K562 (cell line): ENCODE measurements around the gene TGFBR3L. TPM values are rescaled to one million over a fixed set of nuclear protein-coding genes. Genes with fewer than 3 reads are reported as not detected.

Source experiments
- ATAC-seq: fragments of 200-7000 bp; cut with Tn5 transposase; 3 replicates; pipeline ENCODE4 v1.9.1; 2020; ENCODE audit warnings: moderate library complexity
- BruUV-seq: library from RNA; stranded (reverse); fragments of 400-500 nt; replicated peaks from 2 replicates; lab custom pipeline; 2021; lab: Mats Ljungman, UMichigan
- CTCF ChIA-PET: fragments of 300-600 bp; formaldehyde crosslinking; extraction: SDS; loops from one replicate; lab custom pipeline; 2021; ENCODE audit warnings: low intra/inter-chr PET ratio; lab: Yijun Ruan, JAX
- POLR2A ChIA-PET: fragments of 300-600, 350-650 bp; sonication (Branson Sonifier 250); formaldehyde crosslinking; extraction: SDS; loops from one replicate; lab custom pipeline; 2021; ENCODE audit warnings: antibody characterized with exemption, inconsistent platforms; lab: Yijun Ruan, JAX
- DNase-seq, 4 experiments: peaks; one replicate each; pipeline versions ENCODE4 v3.0.0 to v3.0.0-alpha.2; 2011 to 2018; ENCODE audit warnings: low spot score in 3 of 4, mixed read lengths in 3 of 4; ENCODE audit errors: extremely low read depth in 1 of 4
- FAIRE-seq: peaks from 2 replicates; lab custom pipeline; 2011; peaks lifted over from hg19 to GRCh38; lab: Jason Lieb, UNC
- H2AFZ ChIP-seq: 2 replicates; pipeline ENCODE4 v1.6.0; 2011; ENCODE audit warnings: low read depth, low read length, control low read depth, inconsistent platforms
- H3K27ac ChIP-seq: fragments of 200-600 bp; 3 replicates; pipeline ENCODE4 v1.8.0; 2011; ENCODE audit warnings: low read depth, mild to moderate bottlenecking, control low read depth, inconsistent platforms, low read length, moderate library complexity, mixed read lengths; ENCODE audit errors: extremely low read depth
- H3K27me3 ChIP-seq, 2 experiments: fragments of 300-600 bp in 1 of 2; 2 replicates in 1 of 2; 3 replicates in 1 of 2; pipeline versions ENCODE4 v1.6.0 to v1.8.0; 2011; ENCODE audit warnings: inconsistent platforms in 2 of 2, low read length in 2 of 2, mild to moderate bottlenecking in 1 of 2, mixed read lengths in 1 of 2, moderate library complexity in 1 of 2; ENCODE audit not compliant: control insufficient read depth in 2 of 2, insufficient read depth in 2 of 2
- H3K36me3 ChIP-seq: fragments of 300-600 bp; 3 replicates; pipeline ENCODE4 v1.8.0; 2011; ENCODE audit warnings: mild to moderate bottlenecking, low read length, inconsistent platforms; ENCODE audit not compliant: control insufficient read depth, insufficient read depth
- H3K4me1 ChIP-seq, 2 experiments: fragments of 200-600 bp in 1 of 2; replicated peaks in 1 of 2; 2 replicates in 1 of 2; 3 replicates in 1 of 2; pipeline versions ENCODE4 v1.5.1 to v1.8.0; 2011; ENCODE audit warnings: inconsistent platforms in 2 of 2, low read length in 2 of 2, mild to moderate bottlenecking in 1 of 2, mixed read lengths in 1 of 2, moderate library complexity in 1 of 2; ENCODE audit not compliant: control insufficient read depth in 2 of 2, insufficient read depth in 2 of 2
- H3K4me2 ChIP-seq: 2 replicates; pipeline ENCODE4 v1.6.1; 2011; ENCODE audit warnings: low read length, control low read depth, inconsistent platforms, mixed read lengths; ENCODE audit not compliant: insufficient read depth
- H3K4me3 ChIP-seq: fragments of 200-600 bp; sonication (generic), shearing (Covaris generic); 2 replicates; pipeline ENCODE4 v1.5.1; 2016; ENCODE audit warnings: control low read depth, inconsistent platforms
- H3K79me2 ChIP-seq: fragments of 200-600 bp; 3 replicates; pipeline ENCODE4 v1.8.0; 2011; ENCODE audit warnings: low read length, inconsistent platforms; ENCODE audit not compliant: control insufficient read depth, insufficient read depth
- H3K9ac ChIP-seq, 2 experiments: 2 replicates each; pipeline versions ENCODE4 v1.6.0 to v1.6.1; 2011; ENCODE audit warnings: low read depth in 2 of 2, low read length in 2 of 2, control low read depth in 1 of 2, inconsistent platforms in 1 of 2, mild to moderate bottlenecking in 1 of 2, mixed read lengths in 1 of 2; ENCODE audit not compliant: insufficient read depth in 1 of 2
- H3K9me1 ChIP-seq: one replicate; pipeline ENCODE4 v1.6.0; 2011; ENCODE audit warnings: inconsistent platforms, mild to moderate bottlenecking, low read length, moderate library complexity; ENCODE audit not compliant: control insufficient read depth, insufficient read depth
- H3K9me3 ChIP-seq: replicated peaks from 2 replicates; pipeline ENCODE4 v1.5.1; 2011; ENCODE audit warnings: low read depth, low read length, inconsistent platforms; ENCODE audit not compliant: control insufficient read depth, insufficient read depth
- H4K20me1 ChIP-seq: replicated peaks from 2 replicates; pipeline ENCODE4 v1.6.1; 2011; ENCODE audit warnings: low read length, inconsistent platforms, mixed read lengths; ENCODE audit not compliant: control insufficient read depth, insufficient read depth
- ARID4B ChIP-seq: sonication (generic); formaldehyde crosslinking; IDR thresholded peaks from 2 replicates; pipeline ENCODE4 v1.8.0; 2022; ENCODE audit warnings: mild to moderate bottlenecking, missing genetic modification reagents
- BACH1 ChIP-seq: fragments of 200-800 bp; sonication (Bioruptor generic); IDR thresholded peaks from 2 replicates; pipeline ENCODE4 v1.6.1; 2016; ENCODE audit warnings: missing genetic modification characterization, missing compliant biosample characterization
- BMI1 ChIP-seq: fragments of 150-350 bp; IDR thresholded peaks from 2 replicates; pipeline ENCODE4 v1.6.1; 2014; ENCODE audit warnings: low read length
- CC2D1A ChIP-seq: fragments of 450-650 bp; IDR thresholded peaks from 2 replicates; pipeline ENCODE4 v1.6.1; 2017; ENCODE audit warnings: mild to moderate bottlenecking
- CCNT2 ChIP-seq: IDR thresholded peaks from 2 replicates; pipeline ENCODE4 v1.6.1; 2011; ENCODE audit warnings: borderline replicate concordance, low read depth, mild to moderate bottlenecking, moderate library complexity, mixed read lengths, low read length; ENCODE audit not compliant: insufficient read length; ENCODE audit errors: extremely low read depth
- DMBX1 ChIP-seq: fragments of 250-450 bp; sonication (Bioruptor Pico); IDR thresholded peaks from 2 replicates; pipeline ENCODE4 v1.8.0; 2022; ENCODE audit warnings: inconsistent platforms, mild to moderate bottlenecking, moderate library complexity, borderline replicate concordance
- DNMT1 ChIP-seq: fragments of 450-650 bp; IDR thresholded peaks from 2 replicates; pipeline ENCODE4 v1.6.1; 2016; ENCODE audit warnings: antibody characterized with exemption, mild to moderate bottlenecking
- DPF2 ChIP-seq: fragments of 450-650 bp; IDR thresholded peaks from 2 replicates; pipeline ENCODE4 v1.6.1; 2016
- E2F4 ChIP-seq: sonication (generic); formaldehyde crosslinking; IDR thresholded peaks from 2 replicates; pipeline ENCODE4 v1.8.0; 2022; ENCODE audit warnings: mild to moderate bottlenecking, low read depth, missing genetic modification reagents
- HNRNPL ChIP-seq: fragments of 200-400 bp; formaldehyde crosslinking; IDR thresholded peaks from 2 replicates; pipeline ENCODE4 v1.6.1; 2017; ENCODE audit warnings: low read depth, mild to moderate bottlenecking, low read length
- MED1 ChIP-seq: sonication (generic); formaldehyde crosslinking; IDR thresholded peaks from 2 replicates; pipeline ENCODE4 v1.8.1; 2023; ENCODE audit warnings: missing genetic modification reagents, borderline replicate concordance
- MTA2 ChIP-seq: fragments of 450-650 bp; IDR thresholded peaks from 2 replicates; pipeline ENCODE4 v1.6.1; 2016; ENCODE audit warnings: low read depth
- NELFE ChIP-seq: IDR thresholded peaks from 2 replicates; pipeline ENCODE4 v1.6.1; 2011; ENCODE audit warnings: mild to moderate bottlenecking; ENCODE audit not compliant: insufficient read depth, insufficient read length
- OTX1 ChIP-seq: fragments of 450-650 bp; formaldehyde crosslinking; IDR thresholded peaks from 2 replicates; pipeline ENCODE4 v1.4.0; 2022; ENCODE audit warnings: mild to moderate bottlenecking
- PKNOX1 ChIP-seq: fragments of 450-650 bp; IDR thresholded peaks from 2 replicates; pipeline ENCODE4 v1.6.1; 2016
- PRPF4 ChIP-seq: fragments of 200-400 bp; formaldehyde crosslinking; IDR thresholded peaks from one replicate; pipeline ENCODE4 v1.6.1; 2017; ENCODE audit warnings: low read length, low read depth, mild to moderate bottlenecking; ENCODE audit not compliant: insufficient read depth, poor library complexity, severe bottlenecking
- TFAM ChIP-seq: fragments of 250-450 bp; sonication (Bioruptor Pico); conservative IDR thresholded peaks from 2 replicates; pipeline ENCODE4 v1.5.0; 2021; ENCODE audit warnings: mild to moderate bottlenecking, moderate library complexity
- ZNF239 ChIP-seq: fragments of 250-450 bp; sonication (Bioruptor Pico); IDR thresholded peaks from 2 replicates; pipeline ENCODE4 v1.4.0; 2020; ENCODE audit warnings: mild to moderate bottlenecking
- ZNF57 ChIP-seq: fragments of 450-650 bp; formaldehyde crosslinking; IDR thresholded peaks from 2 replicates; pipeline ENCODE4 v1.4.0; 2020; ENCODE audit warnings: mild to moderate bottlenecking, moderate library complexity
- WGBS: fragments of 100-300 bp; shearing (Covaris generic); methylation state at CpG from one replicate; pipeline ENCODE4 v1.1.6; 2016; ENCODE audit warnings: low coverage, mixed read lengths; ENCODE audit not compliant: insufficient coverage; ENCODE audit errors: missing lambda C conversion rate; 5-methylcytosine and 5-hydroxymethylcytosine counted together
- in situ Hi-C: fragments of 300-500 bp; cut with MboI; formaldehyde crosslinking; loops from 4 replicates; pipeline ENCODE4 v1.15.0; 2018; ENCODE audit warnings: inconsistent platforms, mixed read lengths
- intact Hi-C: fragments of 100-400 bp; cut with micrococcal nuclease; formaldehyde crosslinking; loops from 2 replicates; pipeline ENCODE4 v1.14.2; 2022
- polyA plus RNA-seq, 8 experiments: library from polyadenylated mRNA; depleted of rRNA in 4 of 8; stranded (reverse) in 5 of 8; unstranded in 3 of 8; fragments of >200 nt; fragmentation: Nextera tagmentation in 2 of 8; fragmentation: Illumina TruSeq in 1 of 8; extraction: Ambion mirVana in 2 of 8; extraction: Trizol in 1 of 8; gene quantifications; 2 replicates each; pipeline versions ENCODE4 v1.2.1 to v1.2.3, GENCODE V29; 2011 to 2014; ENCODE audit warnings: inconsistent platforms in 1 of 8, missing spikeins in 1 of 8
- total RNA-seq, 7 experiments: library from RNA; depleted of rRNA in 6 of 7; stranded (reverse); fragments of >200 nt in 6 of 7; fragmentation: Illumina TruSeq in 2 of 7; extraction: Trizol in 2 of 7; gene quantifications; 2 replicates each; pipeline versions ENCODE4 v1.2.1 to v1.2.3, GENCODE V29; 2011 to 2021; ENCODE audit warnings: low replicate concordance in 1 of 7

Gene TGFBR3L
- total and polyA plus RNA-seq, 9 of the 15 experiments (the other 6 are each of a cell fraction or from before 2014, with no cell fraction given) = not detected

- ChIA-PET POLR2A (interaction anchor here (0.6 to 3.3 kb wide), 4 partner anchors 10 to 338 kb away, joined by 3 to 27 read pairs (median 4); partner anchors contain the start of gene TIMM44), CTCF (no interaction called here)
- Histone ChIP-seq H3K9me1 (no peaks in the 10 kb centered on the region), H3K4me1 (peaks cover 11 to 67% of the 10 kb centered on the region in 2 experiments), H3K4me2 (no peak overlapping the region), H3K36me3 (peaks cover 78% of the 10 kb centered on the region; the same call in 2 of the 3 replicates), H3K27me3 (no peaks in the 10 kb centered on the region), H2AFZ (no peak overlapping the region), H3K9me3 (no peaks in the 10 kb centered on the region), H3K27ac (no peak overlapping the region)
- DNase-seq (no peak), ATAC-seq (no peak), FAIRE-seq (no peak)
- no peak for TF ChIP-seq E2F4
- no peak for TF ChIP-seq NELFE
- no peak for TF ChIP-seq ZNF57 (CRISPR knock-in tag)
- TF ChIP-seq OTX1 (CRISPR knock-in tag) = no peak
- no peak for TF ChIP-seq HNRNPL
- no peak for TF ChIP-seq ZNF239
- TF ChIP-seq BACH1 (tag) = no peak
- TF ChIP-seq CC2D1A = no peak
- no peak for TF ChIP-seq DPF2
- TF ChIP-seq MTA2 = no peak
- no peak for TF ChIP-seq MED1 (CRISPR knock-in tag)
- no peak for TF ChIP-seq ARID4B
- TF ChIP-seq DMBX1 (CRISPR knock-in tag) = no peak
- TF ChIP-seq PKNOX1 = no peak
- TF ChIP-seq BMI1 = no peak
- TF ChIP-seq DNMT1 = no peak
- TF ChIP-seq CCNT2 = no peak
- TF ChIP-seq TFAM (CRISPR knock-in tag) = no peak
- no peak for TF ChIP-seq PRPF4
- TF ChIP-seq, all 486 proteins: peak for 0
- Histone ChIP-seq H3K79me2 (no peaks in the 10 kb centered on the region), H3K9ac (no peak overlapping the region), H4K20me1 (peaks cover 21% of the 10 kb centered on the region), H3K4me3 (no peak overlapping the region)
- intact Hi-C loops = no loop called here
- WGBS = 85% methylated on average over 6 of the region's 7 CpGs
- in situ Hi-C loops = no loop called here
- BruUV-seq = no TSS peak
Measured at GRCh38 chr19:7930765-7931164, 16.1 kb downstream of the TGFBR3L start.
